ENCODE data around the gene SMARCA1.
A peak's percentile ranks its signal among the peaks of the same experiment; 100 is the strongest.
"Not testable (repeated sequence)": the region's sequence is repeated elsewhere in the genome, so short reads cannot be mapped to it uniquely, and the experiment has no call there.

The SMARCA1 gene, protein sequence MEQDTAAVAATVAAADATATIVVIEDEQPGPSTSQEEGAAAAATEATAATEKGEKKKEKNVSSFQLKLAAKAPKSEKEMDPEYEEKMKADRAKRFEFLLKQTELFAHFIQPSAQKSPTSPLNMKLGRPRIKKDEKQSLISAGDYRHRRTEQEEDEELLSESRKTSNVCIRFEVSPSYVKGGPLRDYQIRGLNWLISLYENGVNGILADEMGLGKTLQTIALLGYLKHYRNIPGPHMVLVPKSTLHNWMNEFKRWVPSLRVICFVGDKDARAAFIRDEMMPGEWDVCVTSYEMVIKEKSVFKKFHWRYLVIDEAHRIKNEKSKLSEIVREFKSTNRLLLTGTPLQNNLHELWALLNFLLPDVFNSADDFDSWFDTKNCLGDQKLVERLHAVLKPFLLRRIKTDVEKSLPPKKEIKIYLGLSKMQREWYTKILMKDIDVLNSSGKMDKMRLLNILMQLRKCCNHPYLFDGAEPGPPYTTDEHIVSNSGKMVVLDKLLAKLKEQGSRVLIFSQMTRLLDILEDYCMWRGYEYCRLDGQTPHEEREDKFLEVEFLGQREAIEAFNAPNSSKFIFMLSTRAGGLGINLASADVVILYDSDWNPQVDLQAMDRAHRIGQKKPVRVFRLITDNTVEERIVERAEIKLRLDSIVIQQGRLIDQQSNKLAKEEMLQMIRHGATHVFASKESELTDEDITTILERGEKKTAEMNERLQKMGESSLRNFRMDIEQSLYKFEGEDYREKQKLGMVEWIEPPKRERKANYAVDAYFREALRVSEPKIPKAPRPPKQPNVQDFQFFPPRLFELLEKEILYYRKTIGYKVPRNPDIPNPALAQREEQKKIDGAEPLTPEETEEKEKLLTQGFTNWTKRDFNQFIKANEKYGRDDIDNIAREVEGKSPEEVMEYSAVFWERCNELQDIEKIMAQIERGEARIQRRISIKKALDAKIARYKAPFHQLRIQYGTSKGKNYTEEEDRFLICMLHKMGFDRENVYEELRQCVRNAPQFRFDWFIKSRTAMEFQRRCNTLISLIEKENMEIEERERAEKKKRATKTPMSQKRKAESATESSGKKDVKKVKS

DNA sequence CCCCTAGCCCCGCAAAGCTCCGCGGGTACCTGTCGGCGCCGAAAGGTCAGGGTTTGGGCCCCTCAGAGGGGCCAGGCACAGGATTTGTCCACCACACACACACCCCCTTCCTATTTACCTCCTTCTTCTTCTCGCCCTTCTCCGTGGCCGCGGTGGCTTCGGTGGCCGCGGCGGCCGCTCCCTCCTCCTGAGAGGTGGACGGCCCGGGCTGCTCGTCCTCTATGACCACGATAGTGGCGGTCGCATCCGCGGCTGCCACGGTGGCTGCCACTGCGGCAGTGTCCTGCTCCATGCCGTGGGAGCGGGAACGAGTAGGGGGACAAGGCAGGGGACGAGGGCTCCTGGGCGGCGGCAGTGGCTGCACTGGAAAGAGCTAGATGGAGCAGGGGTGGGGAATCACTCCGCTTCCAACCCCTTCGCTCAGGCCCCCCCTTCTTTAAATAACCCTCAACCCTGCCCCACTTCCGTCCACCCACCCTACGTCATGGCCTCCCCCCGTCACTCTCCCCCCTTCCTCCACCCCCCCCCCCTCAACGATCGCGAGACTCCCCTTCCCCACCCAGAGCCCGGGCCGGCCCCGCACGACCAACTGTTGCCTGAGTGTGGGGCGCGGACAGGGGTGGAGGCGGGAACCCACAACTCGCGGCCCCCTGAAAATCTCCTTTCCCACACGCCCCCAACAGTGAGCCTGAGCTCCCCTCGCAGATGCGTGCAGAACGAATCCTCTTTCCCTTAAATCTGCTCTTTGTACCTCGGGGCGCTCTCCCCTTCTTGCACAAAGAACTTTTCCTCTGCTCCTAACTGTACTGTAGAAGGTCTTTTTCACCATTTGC is at the start of gene SMARCA1:
SMARCA1 (minus strand) TSS at position 412 of the 833 bp plus-strand sequence; CDS start at position 292, 120 bp downstream.
- Histone ChIP-seq H3K36me3 (ENCODE audit: insufficient read depth, low read length) (no peaks in the 10 kb centered on the region), H3K9me3 (ENCODE audit: low read length) (no peaks in the 10 kb centered on the region), H3K4me1 (ENCODE audit: insufficient read depth, low read length) (no peaks in the 10 kb centered on the region), H3K27me3 (ENCODE audit: control insufficient read depth in 1 of 2, insufficient read depth in 2 of 2, low read length in 2 of 2) (peaks cover 0 to 3% of the 10 kb centered on the region in 2 donors), H3K4me3 (ENCODE audit: low read depth in 1 of 2, low read length in 2 of 2) (peak within 1 kb of the TSS; percentile 65 to 77), H3K9ac (ENCODE audit: low read length) (no peak within 1 kb of the TSS), H3K27ac (ENCODE audit: low read depth, low read length) (peak within 1 kb of the TSS; percentile 87)

GRCh38 chrX:129572422-129572821 is 49.1 kb upstream of the SMARCA1 start:
- H3K9me3 ChIP-seq (ENCODE audit: low read length), result no peaks in the 10 kb centered on the region
- H3K27ac ChIP-seq (ENCODE audit: low read depth, low read length), result no peak overlapping the region
- H3K9ac ChIP-seq (ENCODE audit: low read length), result no peak overlapping the region
- no peak overlapping the region for H3K4me3 ChIP-seq (ENCODE audit: low read depth in 1 of 2, low read length in 2 of 2)
- no peaks in the 10 kb centered on the region for H3K4me1 ChIP-seq (ENCODE audit: insufficient read depth, low read length)
- peaks cover 14% of the 10 kb centered on the region for H3K36me3 ChIP-seq (ENCODE audit: insufficient read depth, low read length)
- H3K27me3 ChIP-seq (ENCODE audit: control insufficient read depth in 1 of 2, insufficient read depth in 2 of 2, low read length in 2 of 2), result no peaks in the 10 kb centered on the region

DNA sequence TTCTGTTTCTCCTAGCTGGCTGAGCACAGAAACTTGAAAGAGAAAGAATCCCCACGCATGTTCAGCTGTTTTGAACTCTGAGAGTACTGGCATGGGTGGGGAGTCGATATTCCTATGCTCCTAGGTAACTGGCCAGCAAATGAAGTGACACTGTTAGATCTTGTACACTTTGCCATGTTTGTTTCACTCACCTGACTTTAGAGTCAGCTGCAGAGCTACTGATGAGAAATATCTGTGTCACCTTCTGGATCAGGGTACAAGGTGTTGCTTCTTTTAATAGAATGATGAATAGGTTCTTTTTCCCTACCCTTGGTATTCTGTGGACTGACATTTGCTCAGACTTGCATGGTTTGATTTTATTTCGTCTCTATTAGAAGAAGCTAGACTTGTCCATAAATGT is 45.1 kb upstream of the SMARCA1 start:
- Histone ChIP-seq H3K9ac (ENCODE audit: low read length) (no peak overlapping the region), H3K4me3 (ENCODE audit: low read depth in 1 of 2, low read length in 2 of 2) (no peak overlapping the region), H3K27me3 (ENCODE audit: control insufficient read depth in 1 of 2, insufficient read depth in 2 of 2, low read length in 2 of 2) (no peaks in the 10 kb centered on the region), H3K9me3 (ENCODE audit: low read length) (no peaks in the 10 kb centered on the region), H3K4me1 (ENCODE audit: insufficient read depth, low read length) (peaks cover 3% of the 10 kb centered on the region), H3K36me3 (ENCODE audit: insufficient read depth, low read length) (no peaks in the 10 kb centered on the region), H3K27ac (ENCODE audit: low read depth, low read length) (no peak overlapping the region)

DNA sequence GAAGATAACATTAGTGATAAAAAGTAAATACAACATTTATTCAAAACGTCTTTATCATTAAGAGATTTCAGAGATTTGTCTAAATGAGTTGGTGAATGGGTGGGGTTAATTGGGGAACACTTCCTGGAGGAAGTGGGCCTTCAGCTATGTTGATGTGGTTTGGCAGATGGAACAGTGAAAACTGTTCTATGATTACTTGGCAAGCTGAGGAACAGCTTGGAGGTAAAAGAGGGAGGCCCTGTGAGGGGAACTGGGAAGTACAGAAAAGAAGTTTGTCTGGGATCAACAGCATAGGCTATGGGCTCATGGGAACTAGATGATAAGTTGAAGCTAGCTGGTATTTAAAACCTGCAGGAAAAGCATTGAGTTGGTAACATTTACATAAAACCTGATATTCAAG is 42.8 kb upstream of the SMARCA1 start:
- peaks cover 3% of the 10 kb centered on the region for H3K4me1 ChIP-seq (ENCODE audit: insufficient read depth, low read length)
- no peak overlapping the region for H3K27ac ChIP-seq (ENCODE audit: low read depth, low read length)
- no peaks in the 10 kb centered on the region for H3K9me3 ChIP-seq (ENCODE audit: low read length)
- H3K4me3 ChIP-seq (ENCODE audit: low read depth in 1 of 2, low read length in 2 of 2), result no peak overlapping the region
- H3K36me3 ChIP-seq (ENCODE audit: insufficient read depth, low read length), result peaks cover 15% of the 10 kb centered on the region
- no peaks in the 10 kb centered on the region for H3K27me3 ChIP-seq (ENCODE audit: control insufficient read depth in 1 of 2, insufficient read depth in 2 of 2, low read length in 2 of 2)
- no peak overlapping the region for H3K9ac ChIP-seq (ENCODE audit: low read length)

GRCh38 chrX:129565046-129565650 is 41.9 kb upstream of the SMARCA1 start:
- H3K27ac ChIP-seq (ENCODE audit: low read depth, low read length), result no peak overlapping the region

GRCh38 chrX:129564345-129564744 is 41.1 kb upstream of the SMARCA1 start:
- peaks cover 15% of the 10 kb centered on the region for H3K36me3 ChIP-seq (ENCODE audit: insufficient read depth, low read length)
- H3K4me3 ChIP-seq (ENCODE audit: low read depth in 1 of 2, low read length in 2 of 2); H3K9me3 ChIP-seq (ENCODE audit: low read length); H3K27me3 ChIP-seq (ENCODE audit: control insufficient read depth in 1 of 2, insufficient read depth in 2 of 2, low read length in 2 of 2); H3K4me1 ChIP-seq (ENCODE audit: insufficient read depth, low read length); H3K9ac ChIP-seq (ENCODE audit: low read length); H3K27ac ChIP-seq (ENCODE audit: low read depth, low read length): not testable (repeated sequence)

More at GRCh38 chrX:129565046-129565650, 41.9 kb upstream of the SMARCA1 start:
- peaks cover 15% of the 10 kb centered on the region for H3K36me3 ChIP-seq (ENCODE audit: insufficient read depth, low read length)
- H3K4me3 ChIP-seq (ENCODE audit: low read depth in 1 of 2, low read length in 2 of 2), result no peak overlapping the region
- H3K9me3 ChIP-seq (ENCODE audit: low read length), result no peaks in the 10 kb centered on the region
- H3K27me3 ChIP-seq (ENCODE audit: control insufficient read depth in 1 of 2, insufficient read depth in 2 of 2, low read length in 2 of 2), result no peaks in the 10 kb centered on the region
- peaks cover 3% of the 10 kb centered on the region for H3K4me1 ChIP-seq (ENCODE audit: insufficient read depth, low read length)
- H3K9ac ChIP-seq (ENCODE audit: low read length), result no peak overlapping the region

GRCh38 chrX:129561453-129561852 is 38.2 kb upstream of the SMARCA1 start:
- Histone ChIP-seq H3K9me3 (ENCODE audit: low read length) (no peaks in the 10 kb centered on the region), H3K9ac (ENCODE audit: low read length) (no peak overlapping the region), H3K4me1 (ENCODE audit: insufficient read depth, low read length) (peaks cover 3% of the 10 kb centered on the region), H3K4me3 (ENCODE audit: low read depth in 1 of 2, low read length in 2 of 2) (no peak overlapping the region), H3K27me3 (ENCODE audit: control insufficient read depth in 1 of 2, insufficient read depth in 2 of 2, low read length in 2 of 2) (no peaks in the 10 kb centered on the region), H3K27ac (ENCODE audit: low read depth, low read length) (no peak overlapping the region), H3K36me3 (ENCODE audit: insufficient read depth, low read length) (peaks cover 15% of the 10 kb centered on the region)

GRCh38 chrX:129559783-129560182 is 36.5 kb upstream of the SMARCA1 start:
- H3K27ac ChIP-seq (ENCODE audit: low read depth, low read length), result no peak overlapping the region
- no peaks in the 10 kb centered on the region for H3K4me1 ChIP-seq (ENCODE audit: insufficient read depth, low read length)
- H3K36me3 ChIP-seq (ENCODE audit: insufficient read depth, low read length), result peaks cover 15% of the 10 kb centered on the region
- H3K4me3 ChIP-seq (ENCODE audit: low read depth in 1 of 2, low read length in 2 of 2), result no peak overlapping the region
- no peaks in the 10 kb centered on the region for H3K27me3 ChIP-seq (ENCODE audit: control insufficient read depth in 1 of 2, insufficient read depth in 2 of 2, low read length in 2 of 2)
- H3K9ac ChIP-seq (ENCODE audit: low read length), result no peak overlapping the region
- H3K9me3 ChIP-seq (ENCODE audit: low read length), result no peaks in the 10 kb centered on the region

DNA sequence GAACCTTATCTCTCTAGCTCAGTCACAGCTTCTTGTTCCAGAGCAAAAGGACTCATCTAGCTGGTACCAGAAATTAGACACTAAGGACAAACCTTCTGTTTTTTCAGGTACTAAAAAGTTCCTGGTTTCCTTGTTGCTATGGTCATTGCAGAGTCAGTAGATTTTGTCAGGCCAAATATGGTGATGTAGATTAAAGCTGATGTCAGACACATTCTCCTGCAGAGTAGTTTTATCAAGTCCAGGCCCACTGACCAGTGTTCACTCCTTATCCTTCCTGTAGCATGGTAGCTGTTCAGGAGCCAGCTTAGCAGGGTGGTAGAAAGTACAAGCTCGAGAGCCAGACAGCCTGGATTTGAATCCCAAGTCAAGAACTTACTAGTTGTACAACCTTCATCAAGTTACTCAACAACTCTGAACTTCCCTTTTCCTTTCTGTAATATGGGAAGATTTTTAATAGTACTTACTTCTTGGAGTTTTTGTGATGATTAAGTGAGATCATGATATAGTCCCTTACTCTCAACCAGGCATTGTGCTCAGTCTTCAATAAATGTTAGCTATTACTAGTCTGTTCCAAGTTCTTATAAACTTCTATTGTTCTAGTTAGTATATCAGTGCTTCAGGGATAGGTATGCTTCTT is 34.7 kb upstream of the SMARCA1 start:
- no peak overlapping the region for H3K9ac ChIP-seq (ENCODE audit: low read length)
- no peak overlapping the region for H3K4me3 ChIP-seq (ENCODE audit: low read depth in 1 of 2, low read length in 2 of 2)
- H3K9me3 ChIP-seq (ENCODE audit: low read length), result no peaks in the 10 kb centered on the region
- H3K36me3 ChIP-seq (ENCODE audit: insufficient read depth, low read length), result peaks cover 18% of the 10 kb centered on the region
- no peak overlapping the region for H3K27ac ChIP-seq (ENCODE audit: low read depth, low read length)
- H3K27me3 ChIP-seq (ENCODE audit: control insufficient read depth in 1 of 2, insufficient read depth in 2 of 2, low read length in 2 of 2), result no peaks in the 10 kb centered on the region
- no peaks in the 10 kb centered on the region for H3K4me1 ChIP-seq (ENCODE audit: insufficient read depth, low read length)

GRCh38 chrX:129556806-129557315 is 33.6 kb upstream of the SMARCA1 start:
- Histone ChIP-seq H3K9me3 (ENCODE audit: low read length) (no peaks in the 10 kb centered on the region), H3K27ac (ENCODE audit: low read depth, low read length) (no peak overlapping the region), H3K36me3 (ENCODE audit: insufficient read depth, low read length) (peaks cover 8% of the 10 kb centered on the region), H3K4me1 (ENCODE audit: insufficient read depth, low read length) (no peaks in the 10 kb centered on the region), H3K27me3 (ENCODE audit: control insufficient read depth in 1 of 2, insufficient read depth in 2 of 2, low read length in 2 of 2) (no peaks in the 10 kb centered on the region), H3K9ac (ENCODE audit: low read length) (no peak overlapping the region), H3K4me3 (ENCODE audit: low read depth in 1 of 2, low read length in 2 of 2) (no peak overlapping the region)

All from muscle layer of colon (tissue), 2 donors.